Measurements from ENCODE around the gene NME2. TPM values are rescaled to one million over a fixed set of nuclear protein-coding genes. Genes with fewer than 3 reads are reported as not detected.
"Not testable (repeated sequence)": the region's sequence is repeated elsewhere in the genome, so short reads cannot be mapped to it uniquely, and the experiment has no call there.

Gene NME2
- 183 TPM for total RNA-seq

DNA sequence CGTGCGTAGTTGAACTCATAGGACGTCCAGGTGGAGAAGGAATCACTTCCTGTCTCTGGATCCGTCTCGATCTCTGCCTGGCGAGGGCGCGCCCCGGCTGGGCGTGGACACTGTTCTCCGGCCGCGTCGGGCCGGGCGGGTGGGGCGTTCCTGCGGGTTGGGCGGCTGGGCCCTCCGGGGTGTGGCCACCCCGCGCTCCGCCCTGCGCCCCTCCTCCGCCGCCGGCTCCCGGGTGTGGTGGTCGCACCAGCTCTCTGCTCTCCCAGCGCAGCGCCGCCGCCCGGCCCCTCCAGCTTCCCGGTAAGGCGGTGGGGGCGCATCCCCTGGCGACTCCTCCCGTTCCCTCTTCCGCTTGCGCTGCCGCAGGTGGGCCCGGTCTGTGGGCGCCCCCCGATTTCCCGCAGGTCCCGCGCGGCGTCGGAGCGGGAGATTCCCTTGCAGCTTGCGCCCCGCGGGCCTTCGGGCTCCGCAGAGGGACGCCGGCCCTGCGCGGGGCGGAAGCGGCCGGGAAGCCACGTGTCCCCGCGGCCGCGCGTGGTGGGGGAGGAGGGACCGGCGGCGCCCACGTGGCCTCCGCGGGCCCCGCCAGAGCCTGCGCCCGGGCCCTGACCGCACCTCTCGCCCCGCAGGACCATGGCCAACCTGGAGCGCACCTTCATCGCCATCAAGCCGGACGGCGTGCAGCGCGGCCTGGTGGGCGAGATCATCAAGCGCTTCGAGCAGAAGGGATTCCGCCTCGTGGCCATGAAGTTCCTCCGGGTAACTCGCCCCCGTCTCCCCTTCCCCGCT, at the start of gene NME2:
Gene NME2 (plus strand): TSS at position 214 of the 789 bp plus-strand sequence. CDS start 420 bp downstream, at position 634.
- peak; percentile 62 for DNase-seq

DNA sequence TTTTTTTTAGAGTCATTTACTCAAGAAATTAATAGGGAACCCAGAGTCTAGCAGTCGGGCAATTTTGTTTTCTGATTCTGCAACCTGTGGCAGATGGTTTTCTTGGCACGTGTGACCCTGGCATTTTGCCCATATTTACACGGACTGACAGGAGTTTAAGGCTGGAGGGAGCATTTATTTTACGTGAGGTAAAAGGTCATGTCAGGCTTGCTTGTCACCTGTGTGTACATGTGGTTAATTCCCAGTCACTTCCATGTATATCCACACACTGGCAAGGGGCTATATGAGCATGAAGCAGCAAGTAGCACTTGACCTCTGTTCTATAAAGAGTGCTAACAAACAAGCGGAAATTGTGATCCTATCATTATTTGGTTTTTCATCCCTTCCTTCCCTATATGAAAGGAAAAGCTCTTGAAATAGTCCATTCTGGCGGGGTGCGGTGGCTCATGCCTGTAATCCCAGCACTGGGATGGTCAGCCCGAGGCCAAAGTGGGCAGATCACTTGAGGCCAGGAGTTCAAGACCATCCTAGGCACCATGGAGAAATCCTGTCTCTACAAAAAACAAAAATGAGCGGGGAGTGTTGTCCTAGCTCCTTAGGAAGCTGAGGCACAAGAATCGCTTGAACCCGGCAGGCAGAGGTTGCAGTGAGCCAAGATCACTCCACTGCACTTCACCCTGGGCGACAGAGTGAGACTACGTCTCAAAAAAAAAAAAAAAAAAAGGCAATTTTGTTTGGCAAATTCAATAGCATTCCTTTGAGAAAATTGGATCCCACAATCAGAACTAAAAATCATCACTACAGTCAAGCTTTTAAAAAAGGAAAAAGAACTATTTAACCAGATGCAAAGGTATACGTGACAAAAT, 47.6 kb upstream of the NME2 start:
- DNase-seq = no peak

- DNase-seq = peak; percentile 66
These were observed 46.5 kb upstream of the NME2 start for GRCh38 chr17:51119415-51120356.

DNA sequence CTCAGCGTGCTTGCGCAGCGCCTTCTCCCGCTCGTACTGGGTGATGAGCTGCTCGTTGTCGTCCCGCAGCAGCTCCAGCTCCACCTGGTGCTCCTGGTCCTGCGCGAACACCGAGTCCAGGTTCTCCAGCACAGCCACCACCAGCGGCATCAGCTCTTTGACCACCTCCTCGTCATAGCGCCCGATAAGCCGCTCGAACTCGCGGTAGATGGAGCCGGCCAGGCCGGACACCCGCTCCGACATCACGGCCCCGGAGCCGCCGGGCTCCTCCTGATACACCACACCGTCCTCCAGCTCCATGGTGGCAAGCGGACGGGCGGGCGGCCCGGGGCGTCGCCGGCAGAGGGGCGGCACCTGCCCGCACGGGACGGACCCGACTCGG, 45.9 kb upstream of the NME2 start:
- no peak for DNase-seq

DNA sequence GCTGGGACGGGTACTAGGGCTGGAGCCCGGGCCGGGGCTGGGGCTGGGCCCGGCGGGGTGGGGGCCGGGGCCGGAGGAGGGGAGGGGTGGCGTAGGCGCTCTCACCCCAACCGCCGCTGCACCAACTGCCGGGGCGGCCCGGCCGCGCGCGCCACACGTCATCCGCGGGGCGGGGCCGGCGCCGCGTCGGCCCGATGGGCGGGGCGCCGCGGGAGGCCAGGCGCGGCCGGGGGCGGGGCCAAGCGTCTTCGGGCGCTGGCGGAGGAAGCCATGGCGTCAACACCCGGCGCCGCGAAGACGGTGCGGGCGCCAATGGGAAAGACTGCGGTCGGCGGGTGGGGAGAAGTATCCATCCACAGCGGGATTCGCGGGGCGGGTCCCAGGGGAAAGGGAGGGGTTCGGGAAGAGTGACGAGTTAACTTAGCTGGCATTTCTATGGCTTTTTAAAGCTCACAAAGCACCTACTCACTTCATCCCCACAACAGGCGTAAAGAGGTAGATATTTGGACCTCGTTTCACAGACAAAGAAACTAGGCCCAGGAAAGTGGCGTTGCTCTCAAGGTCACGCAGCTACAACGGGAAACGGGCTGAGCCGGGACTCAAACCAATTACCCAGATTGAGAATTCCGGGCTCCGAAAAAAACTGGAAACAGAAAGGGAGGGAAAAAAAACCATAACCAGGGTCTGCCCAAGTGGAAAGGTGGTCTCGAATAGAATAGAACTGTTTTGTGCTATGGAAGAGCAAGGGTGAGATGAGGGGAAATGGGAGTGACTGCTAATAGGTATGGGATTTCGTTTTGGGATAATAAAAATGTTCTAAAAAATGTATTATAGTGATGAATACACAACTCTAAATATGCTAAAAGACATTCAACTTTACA, 45.2 kb upstream of the NME2 start, which contains the start of gene SPAG9:
Gene SPAG9 (minus strand): TSS at position 130 of the 881 bp plus-strand sequence. CDS start 212 bp downstream, outside the sequence.
- DNase-seq = peak; percentile 95

DNA sequence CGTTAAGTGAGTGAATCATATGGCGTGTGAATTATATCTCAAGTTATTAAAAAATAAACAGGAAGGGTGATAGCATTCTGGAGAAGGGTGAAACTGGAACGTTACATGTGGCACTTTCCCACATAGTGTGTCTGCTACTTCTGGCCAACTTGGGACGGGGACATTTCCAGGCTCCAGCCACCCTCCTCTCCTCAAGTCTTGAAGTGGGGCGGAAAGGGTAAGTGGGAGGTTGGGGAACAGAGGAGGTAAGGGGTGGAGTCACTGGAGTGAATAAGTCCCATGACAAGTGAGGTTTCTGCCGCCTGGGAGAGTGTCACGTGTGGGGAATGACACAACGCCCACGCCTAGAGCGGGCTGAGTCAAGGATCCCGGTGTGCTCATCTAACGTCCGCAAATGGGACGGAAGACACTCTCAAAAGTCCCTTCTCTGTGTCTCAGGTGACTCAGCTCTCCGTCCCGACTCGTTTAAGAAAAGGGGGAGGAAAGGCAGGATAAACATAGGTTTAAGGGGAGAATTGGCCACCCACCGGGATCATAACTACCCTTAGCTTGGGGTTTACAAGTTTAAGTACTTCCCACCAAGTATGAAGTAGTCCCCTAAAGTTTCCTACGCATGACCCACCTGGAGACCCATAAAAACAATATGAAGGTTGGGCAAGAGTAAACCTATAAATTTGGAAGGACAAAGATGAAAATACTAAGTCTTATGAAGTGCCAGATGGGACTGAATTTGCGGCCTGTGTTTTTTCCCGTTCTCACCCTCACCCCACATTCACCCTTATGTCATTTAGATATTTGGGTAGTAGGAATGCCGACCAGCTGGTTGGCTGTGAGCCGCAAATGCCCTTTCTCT, 44.4 kb upstream of the NME2 start:
- DNase-seq = peak; percentile 86

DNA sequence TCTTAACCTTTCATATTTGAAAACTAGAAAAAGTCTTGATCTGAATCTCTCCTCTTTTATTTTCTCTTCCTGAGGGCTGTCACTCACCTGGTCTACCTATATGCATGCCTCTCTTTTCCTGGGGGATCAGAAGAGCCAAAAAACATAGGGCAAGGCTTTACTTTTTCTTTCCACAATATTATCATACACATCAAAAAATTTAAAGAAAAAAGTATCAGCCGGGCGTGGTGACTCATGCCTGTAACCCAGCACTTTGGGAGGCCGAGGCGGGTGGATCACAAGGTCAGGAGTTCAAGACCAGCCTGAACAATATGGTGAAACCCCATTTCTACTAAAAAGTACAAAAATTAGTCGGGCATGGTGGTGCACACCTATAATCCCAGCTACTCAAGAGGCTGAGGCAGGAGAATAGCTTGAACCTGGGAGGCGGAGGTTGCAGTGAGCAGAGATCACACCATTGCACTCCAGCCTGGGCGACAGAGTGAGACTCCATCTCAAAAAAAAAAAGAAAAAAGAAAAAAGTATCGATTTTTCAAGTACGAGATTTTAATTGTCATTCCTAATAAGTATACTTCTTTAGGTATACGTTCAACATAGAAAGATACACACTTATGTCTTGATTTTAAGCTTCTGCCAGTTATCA, 43.6 kb upstream of the NME2 start:
- not testable (repeated sequence) for DNase-seq

- no peak for DNase-seq
These were observed 41.3 kb upstream of the NME2 start for GRCh38 chr17:51124640-51125503.

DNA sequence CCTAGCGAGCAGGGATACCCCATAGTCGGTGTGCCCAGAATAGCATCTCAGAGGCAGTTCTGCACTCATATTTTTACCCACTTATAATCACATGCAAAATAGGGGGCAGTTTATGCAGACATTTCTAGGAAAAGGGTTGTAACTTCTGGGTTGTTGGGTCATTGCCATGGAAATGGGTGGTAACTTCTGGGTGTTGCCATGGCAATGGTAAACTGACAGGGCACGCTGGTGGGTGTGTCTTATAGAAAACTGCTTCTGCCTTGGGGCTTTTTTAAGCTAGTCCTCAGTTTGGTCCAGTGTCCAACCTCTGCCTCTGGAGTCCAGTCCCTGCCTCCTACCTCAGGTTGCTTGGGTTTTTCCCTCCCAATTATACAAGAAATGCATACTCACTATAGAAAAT, 38.1 kb upstream of the NME2 start:
- DNase-seq = no peak

DNA sequence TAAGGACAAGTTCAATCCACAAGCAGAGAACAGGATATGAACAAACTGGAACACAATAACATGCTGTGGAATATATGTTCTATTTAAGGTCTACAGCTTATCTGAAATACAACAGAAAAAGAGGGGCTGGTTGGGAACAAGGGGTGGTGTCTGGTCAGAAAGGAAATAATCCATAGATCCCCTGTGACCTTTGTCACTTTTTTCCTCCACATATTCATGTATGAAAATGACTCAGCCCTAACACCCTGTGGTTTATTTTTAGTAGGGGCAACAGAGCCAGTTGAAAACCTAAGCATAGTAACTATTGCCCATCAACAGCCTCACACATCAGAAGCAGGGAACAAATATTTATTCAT, 33.3 kb upstream of the NME2 start:
- no peak for DNase-seq

DNA sequence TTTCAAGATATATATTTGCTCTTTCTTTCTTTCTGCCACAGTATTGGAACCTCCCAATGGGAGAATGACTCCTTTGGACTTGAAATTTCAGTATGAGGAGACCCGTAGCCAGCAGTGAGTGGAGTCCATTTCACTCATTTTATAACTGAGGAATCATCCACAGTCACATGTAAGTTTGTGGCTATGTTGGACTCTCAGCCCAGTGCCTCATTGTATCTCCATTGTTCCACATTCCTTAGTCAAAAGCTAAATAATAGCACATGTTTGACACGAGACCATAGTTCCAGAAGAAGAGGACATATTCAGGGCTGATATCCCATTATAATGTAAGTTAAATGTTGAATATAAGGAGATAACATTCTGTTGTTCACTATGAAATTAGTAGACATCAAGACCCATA, 32.8 kb upstream of the NME2 start:
- no peak for DNase-seq

GRCh38 chr17:51135956-51136355, 30.3 kb upstream of the NME2 start:
- DNase-seq = no peak

- no peak for DNase-seq
These were observed 23.6 kb upstream of the NME2 start for GRCh38 chr17:51142597-51142996.

- DNase-seq = no peak
These were observed 21.8 kb upstream of the NME2 start for GRCh38 chr17:51144266-51145022.

DNA sequence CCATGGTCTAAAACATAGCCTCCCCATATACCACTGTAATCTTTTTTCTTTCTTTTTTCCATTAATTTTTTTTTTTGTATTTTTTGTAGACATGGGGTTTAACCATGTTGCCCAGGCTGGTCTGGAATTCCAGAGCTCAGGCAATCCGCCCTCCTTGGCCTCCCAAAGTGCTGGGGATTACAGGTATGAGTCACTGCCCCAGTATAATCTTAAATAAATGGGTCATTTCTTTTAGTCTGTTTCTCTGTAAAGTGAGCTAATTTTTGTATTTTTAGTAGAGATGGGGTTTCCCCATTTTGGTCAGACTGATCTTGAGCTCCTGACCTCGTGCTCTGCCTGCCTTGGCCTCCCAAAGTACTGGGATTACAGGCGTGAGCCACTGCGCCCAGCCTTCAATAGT, 18.6 kb upstream of the NME2 start:
- DNase-seq = no peak

- DNase-seq = no peak
These were observed 17.0 kb upstream of the NME2 start for GRCh38 chr17:51149163-51149562.

DNA sequence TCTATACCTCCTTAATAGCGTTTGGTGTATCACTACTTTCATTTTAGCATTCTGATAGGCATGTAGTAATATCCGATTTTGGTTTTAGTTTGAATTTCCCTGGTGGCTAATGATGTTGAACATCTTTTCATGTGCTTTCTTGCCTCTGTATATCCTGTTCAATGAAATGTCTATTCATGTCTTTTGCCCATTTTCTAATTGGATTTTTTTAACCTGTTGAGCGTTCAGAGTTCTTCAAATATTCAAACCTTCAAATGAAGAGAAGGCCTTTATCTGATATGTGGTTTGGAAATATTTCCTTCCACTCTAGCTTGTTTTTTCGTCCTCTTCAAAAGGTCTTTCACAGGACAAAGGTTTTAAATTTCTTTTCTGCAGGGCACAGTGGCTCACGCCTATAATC, 15.3 kb upstream of the NME2 start:
- DNase-seq = no peak

GRCh38 chr17:51152766-51153209, 13.4 kb upstream of the NME2 start:
- peak; percentile 83 for DNase-seq

All from skin of body (tissue), 2 donors.